Measurements from ENCODE around the gene ABTB1.

DNA sequence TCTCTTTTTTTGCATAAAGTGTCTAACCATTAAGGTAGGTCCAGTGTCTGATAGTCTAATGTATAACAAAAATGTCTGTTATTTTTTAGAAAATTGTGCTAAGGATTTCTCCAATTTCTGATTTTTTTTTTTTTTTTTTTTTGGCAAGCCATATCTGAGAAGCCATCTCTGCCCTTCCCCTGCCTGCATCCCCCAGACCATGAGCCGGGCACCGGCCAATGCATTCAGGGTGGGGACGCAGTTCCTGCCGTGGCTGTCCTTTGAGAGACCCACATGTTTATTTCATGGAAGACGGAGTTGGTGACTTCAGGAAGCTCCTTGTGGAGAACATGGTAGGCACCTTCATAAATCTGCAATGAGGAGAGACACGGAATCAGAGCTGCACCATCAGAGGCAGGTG lies 19.2 kb downstream of the ABTB1 start:
- TF ChIP-seq NR1H2 (CRISPR knock-in tag; IDR thresholded peaks at IDR 0.05; ENCODE audit: borderline replicate concordance, low read depth) = no peak
- TF ChIP-seq SMAD1 (CRISPR knock-in tag; IDR thresholded peaks at IDR 0.05; ENCODE audit: borderline replicate concordance, low read depth) = no peak
- TF ChIP-seq POLR2A (IDR thresholded peaks at IDR 0.05; ENCODE audit: insufficient read depth in 1 of 2, low read depth in 2 of 2, low read length in 2 of 2) = no peak
- no peak for TF ChIP-seq ZNF839 (CRISPR knock-in tag; IDR thresholded peaks at IDR 0.05; ENCODE audit: borderline replicate concordance)
- no peak for TF ChIP-seq TARDBP (CRISPR knock-in tag; IDR thresholded peaks at IDR 0.05)

All from HepG2 (cell line).